ENCODE results near the gene ZNF91.

DNA sequence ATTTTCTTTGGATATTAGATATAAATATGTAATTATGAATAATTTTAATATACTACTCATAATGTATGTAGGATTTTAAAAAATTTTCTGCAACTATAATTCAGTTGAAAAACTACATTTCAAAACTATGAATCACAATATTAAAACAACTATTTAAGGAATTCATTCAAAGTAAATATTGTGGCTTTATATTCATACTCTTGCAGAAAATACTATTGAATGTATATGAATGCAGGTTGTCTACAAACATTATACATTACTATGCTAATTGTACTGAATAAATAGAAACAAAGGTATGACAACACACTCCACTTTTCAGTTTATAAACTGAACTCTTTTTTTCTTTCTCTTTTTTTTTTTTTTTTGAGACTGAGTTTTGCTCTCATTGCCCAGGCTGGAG is 14.2 kb downstream of the ZNF91 start:
- TF ChIP-seq CTCF (IDR thresholded peaks at IDR 0.05), result no peak
- TF ChIP-seq POLR2A (IDR thresholded peaks at IDR 0.05), result no peak
